GM12878 (cell line): Measurements from ENCODE around the gene FBXL16. TPM values are rescaled to one million over a fixed set of nuclear protein-coding genes. Genes with fewer than 3 reads are reported as not detected.

ENCODE experiments used
- ATAC-seq: fragments of 200-7000 bp; cut with Tn5 transposase; 3 replicates; pipeline ENCODE4 v1.9.1; 2020; ENCODE audit warnings: mild to moderate bottlenecking, moderate library complexity
- BruUV-seq: library from RNA; stranded (reverse); fragments of 400-500 nt; replicated peaks from 2 replicates; lab custom pipeline; 2021; lab: Mats Ljungman, UMichigan
- CTCF ChIA-PET: fragments of 300-600 bp; sonication (Branson Sonifier 250); formaldehyde crosslinking; extraction: SDS; loops from one replicate; lab custom pipeline; 2021; ENCODE audit warnings: inconsistent platforms; lab: Yijun Ruan, JAX
- POLR2A ChIA-PET: fragments of 350-600 bp; formaldehyde crosslinking; extraction: SDS; loops from one replicate; lab custom pipeline; 2021; ENCODE audit warnings: inconsistent platforms; lab: Charles Lee
- RAD21 ChIA-PET: fragments of 300-600 bp; sonication (Branson Sonifier 250); formaldehyde crosslinking; loops from one replicate; lab custom pipeline; 2023; ENCODE audit warnings: antibody characterized with exemption; ENCODE audit not compliant: unreplicated experiment; lab: Charles Lee
- SMC1A ChIA-PET: fragments of 300-600 bp; sonication (Branson Sonifier 250); formaldehyde crosslinking; loops from one replicate; lab custom pipeline; 2023; ENCODE audit not compliant: unreplicated experiment, uncharacterized antibody; lab: Charles Lee
- DNase-seq: peaks from one replicate; pipeline ENCODE4 v3.0.0-alpha.2; 2011; ENCODE audit warnings: low read depth, low spot score
- FAIRE-seq: peaks from 3 replicates; lab custom pipeline; 2011; peaks lifted over from hg19 to GRCh38; lab: Jason Lieb, UNC
- H2AFZ ChIP-seq: 2 replicates; pipeline ENCODE4 v1.6.0; 2011; ENCODE audit warnings: low read depth, low read length, control low read depth; ENCODE audit not compliant: control insufficient read depth
- H3K27ac ChIP-seq: 2 replicates; pipeline ENCODE4 v1.5.1; 2011; ENCODE audit warnings: control low read depth; ENCODE audit not compliant: control insufficient read depth, insufficient read depth
- H3K27me3 ChIP-seq, 2 experiments: replicated peaks in 1 of 2; 2 replicates each; pipeline versions ENCODE4 v1.6.0 to v1.6.1; 2011; ENCODE audit warnings: low read length in 1 of 2; ENCODE audit not compliant: control insufficient read depth in 2 of 2, insufficient read depth in 2 of 2
- H3K36me3 ChIP-seq, 2 experiments: 2 replicates each; pipeline ENCODE4 v1.5.1; 2011; ENCODE audit warnings: low read length in 1 of 2; ENCODE audit not compliant: control insufficient read depth in 2 of 2, insufficient read depth in 2 of 2
- H3K4me1 ChIP-seq: 2 replicates; pipeline ENCODE4 v1.6.1; 2011; ENCODE audit warnings: mild to moderate bottlenecking, low read length, moderate library complexity, mixed read lengths; ENCODE audit not compliant: control insufficient read depth, insufficient read depth
- H3K4me2 ChIP-seq: 2 replicates; pipeline ENCODE4 v1.6.0; 2011; ENCODE audit warnings: control low read depth; ENCODE audit not compliant: control insufficient read depth, insufficient read depth
- H3K4me3 ChIP-seq: fragments of 200-600 bp; sonication (generic); 2 replicates; pipeline ENCODE4 v1.5.1; 2016
- H3K79me2 ChIP-seq: 2 replicates; pipeline ENCODE4 v1.6.0; 2011; ENCODE audit warnings: low read length; ENCODE audit not compliant: control insufficient read depth, insufficient read depth
- H3K9ac ChIP-seq: 2 replicates; pipeline ENCODE4 v1.8.0; 2011; ENCODE audit warnings: low read length, control low read depth, mixed read lengths; ENCODE audit not compliant: control insufficient read depth, insufficient read depth
- H3K9me3 ChIP-seq: replicated peaks from 3 replicates; pipeline ENCODE4 v1.5.1; 2011; ENCODE audit warnings: mild to moderate bottlenecking, low read length; ENCODE audit not compliant: control insufficient read depth, insufficient read depth
- H4K20me1 ChIP-seq: 2 replicates; pipeline ENCODE4 v1.6.0; 2011; ENCODE audit not compliant: control insufficient read depth, insufficient read depth
- CBX5 ChIP-seq: sonication (generic); IDR thresholded peaks from 2 replicates; pipeline ENCODE4 v1.6.1; 2016; ENCODE audit warnings: low read depth, moderate library complexity, mild to moderate bottlenecking, inconsistent platforms
- CHD4 ChIP-seq: fragments of 200-600 bp; sonication (generic); IDR thresholded peaks from 2 replicates; pipeline ENCODE4 v1.6.1; 2016; ENCODE audit warnings: mild to moderate bottlenecking
- EP300 ChIP-seq, 2 experiments: fragments of 150-350 bp in 1 of 2; IDR thresholded peaks; 2 replicates each; pipeline ENCODE4 v1.6.1; 2011 to 2012; ENCODE audit warnings: low read depth in 2 of 2, low read length in 2 of 2, borderline replicate concordance in 1 of 2, improper control_type of control experiment in 1 of 2, inconsistent platforms in 1 of 2; ENCODE audit not compliant: control insufficient read depth in 1 of 2
- KAT2A ChIP-seq: conservative IDR thresholded peaks from 2 replicates; pipeline ENCODE4 v1.6.1; 2011; ENCODE audit warnings: low read depth, low read length; ENCODE audit not compliant: control insufficient read depth
- MTA3 ChIP-seq: IDR thresholded peaks from 2 replicates; pipeline ENCODE4 v1.6.1; 2012; ENCODE audit warnings: low read length, inconsistent platforms, borderline replicate concordance
- NRF1 ChIP-seq: conservative IDR thresholded peaks from 2 replicates; pipeline ENCODE4 v1.6.1; 2011; ENCODE audit warnings: mild to moderate bottlenecking, low read depth, low read length, improper control_type of control experiment
- RB1 ChIP-seq: fragments of 450-650 bp; formaldehyde crosslinking; IDR thresholded peaks from 2 replicates; pipeline ENCODE4 v1.6.1; 2017; ENCODE audit warnings: mild to moderate bottlenecking, borderline replicate concordance
- SMAD1 ChIP-seq: fragments of 450-650 bp; IDR thresholded peaks from 2 replicates; pipeline ENCODE4 v1.6.1; 2018; ENCODE audit warnings: mild to moderate bottlenecking, low read depth; ENCODE audit not compliant: partially characterized antibody
- SMAD5 ChIP-seq: IDR thresholded peaks from 2 replicates; pipeline ENCODE4 v1.6.1; 2016; ENCODE audit warnings: antibody characterized with exemption, low read depth
- SREBF2 ChIP-seq: IDR thresholded peaks from 2 replicates; pipeline ENCODE4 v1.6.1; 2012; ENCODE audit warnings: mild to moderate bottlenecking, low read length
- SUZ12 ChIP-seq: fragments of 200-600 bp; sonication (generic); IDR thresholded peaks from one replicate; pipeline ENCODE4 v1.6.1; 2018; ENCODE audit warnings: antibody characterized with exemption, mild to moderate bottlenecking; ENCODE audit not compliant: unreplicated experiment
- TBL1XR1 ChIP-seq: IDR thresholded peaks from 2 replicates; pipeline ENCODE4 v1.6.1; 2012; ENCODE audit warnings: low read depth, low read length, improper control_type of control experiment
- WGBS: methylation state at CpG from one replicate; pipeline ENCODE4 v1.1.6; 2016; ENCODE audit warnings: low lambda C conversion rate; ENCODE audit not compliant: insufficient replicate concordance, insufficient coverage; ENCODE audit errors: missing lambda C conversion rate; 5-methylcytosine and 5-hydroxymethylcytosine counted together
- in situ Hi-C: fragments of 300-500 bp; cut with MboI; formaldehyde crosslinking; loops from 9 replicates; pipeline ENCODE4 v1.14.3; 2018; ENCODE audit warnings: mixed read lengths
- intact Hi-C: fragments of 100-400 bp; cut with micrococcal nuclease; formaldehyde crosslinking; loops from one replicate; pipeline ENCODE4 v1.14.2; 2022; ENCODE audit not compliant: unreplicated experiment
- polyA plus RNA-seq, 11 experiments: library from polyadenylated mRNA; depleted of rRNA in 4 of 11; unstranded in 6 of 11; stranded (reverse) in 5 of 11; fragments of >200 nt; fragmentation: Nextera tagmentation in 4 of 11; fragmentation: Illumina TruSeq in 1 of 11; extraction: Ambion mirVana in 4 of 11; extraction: Trizol in 1 of 11; gene quantifications; 1 replicate in 1 of 11; 2 replicates in 10 of 11; pipeline versions ENCODE4 v1.2.1 to v1.2.3, GENCODE V29; 2011 to 2016; ENCODE audit warnings: inconsistent platforms in 2 of 11, missing spikeins in 2 of 11, low read depth in 1 of 11
- total RNA-seq, 4 experiments: library from RNA; depleted of rRNA in 3 of 4; stranded (reverse); fragments of >200 nt in 3 of 4; fragmentation: Illumina TruSeq in 1 of 4; extraction: Trizol in 1 of 4; gene quantifications; 2 replicates each; pipeline versions ENCODE4 v1.2.1 to v1.2.3, GENCODE V29; 2013 to 2021
- TF ChIP-seq, protein P1 (sequence below): fragments of 450-650 bp; IDR thresholded peaks from 2 replicates; pipeline ENCODE4 v1.6.1; 2016; ENCODE audit warnings: mild to moderate bottlenecking, moderate library complexity, borderline replicate concordance
- TF ChIP-seq, protein P2 (sequence below): fragments of 450-650 bp; IDR thresholded peaks from 2 replicates; pipeline ENCODE4 v1.6.1; 2017; ENCODE audit warnings: mild to moderate bottlenecking, moderate library complexity

The FBXL16 gene
- total and polyA plus RNA-seq, 10 of the 15 experiments (the other 5 are each of a cell fraction or from before 2014, with no cell fraction given), result 0.13 to 1.4 (median 0.24) TPM

DNA sequence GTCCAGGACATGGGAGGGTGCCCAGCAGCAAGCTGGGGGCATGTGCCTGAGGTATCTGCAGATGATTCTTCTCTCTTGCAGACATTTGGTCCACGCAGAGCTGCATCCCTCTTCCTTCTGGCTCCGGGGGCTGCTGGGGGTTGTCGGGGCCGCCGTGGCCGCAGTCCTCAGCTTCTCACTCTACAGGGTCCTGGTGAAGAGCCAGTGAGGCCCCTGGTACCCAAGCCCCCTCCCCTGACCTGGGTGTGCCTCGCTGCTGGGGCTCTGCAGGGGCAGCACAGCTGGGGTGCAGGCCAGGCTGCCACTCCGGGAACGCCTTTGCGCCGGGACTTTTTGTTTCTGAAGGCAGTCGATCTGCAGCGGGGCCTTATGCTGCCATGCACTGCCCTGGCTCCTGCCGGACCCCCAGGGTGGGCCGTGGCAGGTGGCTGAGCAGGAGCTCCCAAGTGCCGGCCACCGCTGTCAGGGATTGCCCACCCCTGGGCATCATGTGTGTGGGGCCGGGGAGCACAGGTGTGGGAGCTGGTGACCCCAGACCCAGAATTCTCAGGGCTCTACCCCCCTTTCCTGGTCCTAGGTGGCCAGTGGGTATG lies 32.1 kb downstream of the FBXL16 start (continued):
- TF ChIP-seq, protein P1, sequence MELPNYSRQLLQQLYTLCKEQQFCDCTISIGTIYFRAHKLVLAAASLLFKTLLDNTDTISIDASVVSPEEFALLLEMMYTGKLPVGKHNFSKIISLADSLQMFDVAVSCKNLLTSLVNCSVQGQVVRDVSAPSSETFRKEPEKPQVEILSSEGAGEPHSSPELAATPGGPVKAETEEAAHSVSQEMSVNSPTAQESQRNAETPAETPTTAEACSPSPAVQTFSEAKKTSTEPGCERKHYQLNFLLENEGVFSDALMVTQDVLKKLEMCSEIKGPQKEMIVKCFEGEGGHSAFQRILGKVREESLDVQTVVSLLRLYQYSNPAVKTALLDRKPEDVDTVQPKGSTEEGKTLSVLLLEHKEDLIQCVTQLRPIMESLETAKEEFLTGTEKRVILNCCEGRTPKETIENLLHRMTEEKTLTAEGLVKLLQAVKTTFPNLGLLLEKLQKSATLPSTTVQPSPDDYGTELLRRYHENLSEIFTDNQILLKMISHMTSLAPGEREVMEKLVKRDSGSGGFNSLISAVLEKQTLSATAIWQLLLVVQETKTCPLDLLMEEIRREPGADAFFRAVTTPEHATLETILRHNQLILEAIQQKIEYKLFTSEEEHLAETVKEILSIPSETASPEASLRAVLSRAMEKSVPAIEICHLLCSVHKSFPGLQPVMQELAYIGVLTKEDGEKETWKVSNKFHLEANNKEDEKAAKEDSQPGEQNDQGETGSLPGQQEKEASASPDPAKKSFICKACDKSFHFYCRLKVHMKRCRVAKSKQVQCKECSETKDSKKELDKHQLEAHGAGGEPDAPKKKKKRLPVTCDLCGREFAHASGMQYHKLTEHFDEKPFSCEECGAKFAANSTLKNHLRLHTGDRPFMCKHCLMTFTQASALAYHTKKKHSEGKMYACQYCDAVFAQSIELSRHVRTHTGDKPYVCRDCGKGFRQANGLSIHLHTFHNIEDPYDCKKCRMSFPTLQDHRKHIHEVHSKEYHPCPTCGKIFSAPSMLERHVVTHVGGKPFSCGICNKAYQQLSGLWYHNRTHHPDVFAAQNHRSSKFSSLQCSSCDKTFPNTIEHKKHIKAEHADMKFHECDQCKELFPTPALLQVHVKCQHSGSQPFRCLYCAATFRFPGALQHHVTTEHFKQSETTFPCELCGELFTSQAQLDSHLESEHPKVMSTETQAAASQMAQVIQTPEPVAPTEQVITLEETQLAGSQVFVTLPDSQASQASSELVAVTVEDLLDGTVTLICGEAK, result no peak
- TF ChIP-seq, all 136 proteins: peak for 0

DNA sequence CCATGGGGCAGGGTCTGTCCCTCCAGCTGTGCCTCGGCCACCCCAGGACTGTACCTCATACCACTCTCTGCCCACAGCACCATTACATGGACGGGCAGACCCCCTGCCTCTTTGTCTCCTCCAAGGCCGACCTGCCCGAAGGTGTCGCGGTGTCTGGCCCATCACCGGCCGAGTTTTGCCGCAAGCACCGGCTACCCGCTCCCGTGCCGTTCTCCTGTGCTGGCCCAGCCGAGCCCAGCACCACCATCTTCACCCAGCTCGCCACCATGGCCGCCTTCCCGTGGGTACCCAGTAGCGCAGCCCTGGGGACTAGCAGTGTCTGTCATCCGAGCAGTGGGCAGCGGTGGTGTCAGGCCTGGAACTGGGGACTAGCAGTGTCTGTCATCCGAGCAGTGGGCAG lies 32.8 kb downstream of the FBXL16 start:
- 97% methylated on average over 21 of the region's 21 CpGs for WGBS
- Histone ChIP-seq H3K9ac (no peak overlapping the region), H2AFZ (no peak overlapping the region), H3K27me3 (no peaks in the 10 kb centered on the region), H3K79me2 (peaks cover 16% of the 10 kb centered on the region), H3K36me3 (peaks cover 0 to 18% of the 10 kb centered on the region in 2 experiments; a peak in 3 of 4 replicates), H4K20me1 (no peaks in the 10 kb centered on the region; the same call in 1 of the 2 replicates), H3K4me2 (no peak overlapping the region), H3K4me1 (no peaks in the 10 kb centered on the region), H3K27ac (no peak overlapping the region), H3K4me3 (no peak overlapping the region), H3K9me3 (no peaks in the 10 kb centered on the region)
- in situ Hi-C loops, result no loop called here
- intact Hi-C loops, result no loop called here
- ATAC-seq (no peak), FAIRE-seq (no peak), DNase-seq (no peak)
- ChIA-PET SMC1A (no interaction called here), POLR2A (interaction anchor here (0.5 kb wide), 1 partner anchor 378 kb away, joined by 3 read pairs; no protein-coding TSS in a partner anchor), RAD21 (no interaction called here), CTCF (no interaction called here)
- no TSS peak for BruUV-seq
- no peak for TF ChIP-seq SMAD1
- no peak for TF ChIP-seq EP300 (IDR thresholded peaks at IDR 0.05; ENCODE audit: borderline replicate concordance in 1 of 2, control insufficient read depth in 1 of 2, low read depth in 2 of 2, low read length in 2 of 2)
- TF ChIP-seq RB1, result no peak
- no peak for TF ChIP-seq SREBF2
- no peak for TF ChIP-seq CHD4
- TF ChIP-seq, protein P2, sequence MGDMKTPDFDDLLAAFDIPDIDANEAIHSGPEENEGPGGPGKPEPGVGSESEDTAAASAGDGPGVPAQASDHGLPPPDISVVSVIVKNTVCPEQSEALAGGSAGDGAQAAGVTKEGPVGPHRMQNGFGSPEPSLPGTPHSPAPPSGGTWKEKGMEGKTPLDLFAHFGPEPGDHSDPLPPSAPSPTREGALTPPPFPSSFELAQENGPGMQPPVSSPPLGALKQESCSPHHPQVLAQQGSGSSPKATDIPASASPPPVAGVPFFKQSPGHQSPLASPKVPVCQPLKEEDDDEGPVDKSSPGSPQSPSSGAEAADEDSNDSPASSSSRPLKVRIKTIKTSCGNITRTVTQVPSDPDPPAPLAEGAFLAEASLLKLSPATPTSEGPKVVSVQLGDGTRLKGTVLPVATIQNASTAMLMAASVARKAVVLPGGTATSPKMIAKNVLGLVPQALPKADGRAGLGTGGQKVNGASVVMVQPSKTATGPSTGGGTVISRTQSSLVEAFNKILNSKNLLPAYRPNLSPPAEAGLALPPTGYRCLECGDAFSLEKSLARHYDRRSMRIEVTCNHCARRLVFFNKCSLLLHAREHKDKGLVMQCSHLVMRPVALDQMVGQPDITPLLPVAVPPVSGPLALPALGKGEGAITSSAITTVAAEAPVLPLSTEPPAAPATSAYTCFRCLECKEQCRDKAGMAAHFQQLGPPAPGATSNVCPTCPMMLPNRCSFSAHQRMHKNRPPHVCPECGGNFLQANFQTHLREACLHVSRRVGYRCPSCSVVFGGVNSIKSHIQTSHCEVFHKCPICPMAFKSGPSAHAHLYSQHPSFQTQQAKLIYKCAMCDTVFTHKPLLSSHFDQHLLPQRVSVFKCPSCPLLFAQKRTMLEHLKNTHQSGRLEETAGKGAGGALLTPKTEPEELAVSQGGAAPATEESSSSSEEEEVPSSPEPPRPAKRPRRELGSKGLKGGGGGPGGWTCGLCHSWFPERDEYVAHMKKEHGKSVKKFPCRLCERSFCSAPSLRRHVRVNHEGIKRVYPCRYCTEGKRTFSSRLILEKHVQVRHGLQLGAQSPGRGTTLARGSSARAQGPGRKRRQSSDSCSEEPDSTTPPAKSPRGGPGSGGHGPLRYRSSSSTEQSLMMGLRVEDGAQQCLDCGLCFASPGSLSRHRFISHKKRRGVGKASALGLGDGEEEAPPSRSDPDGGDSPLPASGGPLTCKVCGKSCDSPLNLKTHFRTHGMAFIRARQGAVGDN, result no peak
- TF ChIP-seq CBX5, result no peak
- TF ChIP-seq SUZ12, result no peak
- TF ChIP-seq KAT2A, result no peak
- no peak for TF ChIP-seq NRF1
- no peak for TF ChIP-seq TBL1XR1
- TF ChIP-seq SMAD5, result no peak
- no peak for TF ChIP-seq MTA3
